ENCODE results near the gene SH3RF2. TPM values are rescaled to one million over a fixed set of nuclear protein-coding genes. Genes with fewer than 3 reads are reported as not detected.

Gene SH3RF2
- total RNA-seq, 2 experiments from 2014 or later: not detected

- Histone ChIP-seq H3K36me3 (ENCODE audit: insufficient read depth, low read length) (no peaks in the 10 kb centered on the region), H3K9me3 (ENCODE audit: low read length) (no peaks in the 10 kb centered on the region), H4K20me1 (ENCODE audit: insufficient read depth, low read length) (no peaks in the 10 kb centered on the region), H3K4me2 (ENCODE audit: low read length) (no peak overlapping the region), H2AFZ (ENCODE audit: low read length) (no peak overlapping the region), H3K4me3 (ENCODE audit: low read depth, low read length, poor library complexity, severe bottlenecking) (no peak overlapping the region), H3K4me1 (ENCODE audit: insufficient read depth, low read length, poor library complexity, severe bottlenecking) (no peaks in the 10 kb centered on the region), H3K79me2 (ENCODE audit: insufficient read depth, low read depth, low read length) (no peaks in the 10 kb centered on the region), H3K27ac (ENCODE audit: low read depth, low read length, poor library complexity, severe bottlenecking) (no peak overlapping the region), H3K9me2 (ENCODE audit: insufficient read depth, low read length) (no peaks in the 10 kb centered on the region)
- ChIA-PET POLR2A (no interaction called here), CTCF (ENCODE audit: unreplicated experiment) (no interaction called here)
- intact Hi-C loops (cut with micrococcal nuclease; ENCODE audit: unreplicated experiment): no loop called here
- no TSS peak for BruUV-seq (replicated peaks)
- DNase-seq (ENCODE audit: low spot score): no peak
- TF ChIP-seq EZH2phosphoT487 (IDR thresholded peaks at IDR 0.05; ENCODE audit: borderline replicate concordance, low read depth, low read length) (no peak), CTCF (conservative IDR thresholded peaks at IDR 0.05; ENCODE audit: low read length) (no peak)
Measured at GRCh38 chr5:146068977-146069779, 132.8 kb downstream of the SH3RF2 start.

- POLR2A ChIA-PET: no interaction called here
- BruUV-seq (replicated peaks): no TSS peak
- CTCF ChIA-PET (ENCODE audit: unreplicated experiment): no interaction called here
- H3K9me2 ChIP-seq (ENCODE audit: insufficient read depth, low read length): no peaks in the 10 kb centered on the region
- H4K20me1 ChIP-seq (ENCODE audit: insufficient read depth, low read length): no peaks in the 10 kb centered on the region
- no peak for TF ChIP-seq CTCF (conservative IDR thresholded peaks at IDR 0.05; ENCODE audit: low read length)
- no peak for TF ChIP-seq EZH2phosphoT487 (IDR thresholded peaks at IDR 0.05; ENCODE audit: borderline replicate concordance, low read depth, low read length)
- no peaks in the 10 kb centered on the region for H3K36me3 ChIP-seq (ENCODE audit: insufficient read depth, low read length)
- no peaks in the 10 kb centered on the region for H3K9me3 ChIP-seq (ENCODE audit: low read length)
- H3K4me1 ChIP-seq (ENCODE audit: insufficient read depth, low read length, poor library complexity, severe bottlenecking): no peaks in the 10 kb centered on the region
- intact Hi-C loops (cut with micrococcal nuclease; ENCODE audit: unreplicated experiment): no loop called here
- no peak overlapping the region for H3K4me2 ChIP-seq (ENCODE audit: low read length)
- DNase-seq (ENCODE audit: low spot score): no peak
- no peak overlapping the region for H3K27ac ChIP-seq (ENCODE audit: low read depth, low read length, poor library complexity, severe bottlenecking)
- no peak overlapping the region for H2AFZ ChIP-seq (ENCODE audit: low read length)
- no peaks in the 10 kb centered on the region for H3K79me2 ChIP-seq (ENCODE audit: insufficient read depth, low read depth, low read length)
- H3K4me3 ChIP-seq (ENCODE audit: low read depth, low read length, poor library complexity, severe bottlenecking): no peak overlapping the region
Measured at GRCh38 chr5:146069780-146070099, 133.4 kb downstream of the SH3RF2 start.

- ChIA-PET CTCF (ENCODE audit: unreplicated experiment) (no interaction called here), POLR2A (interaction anchor here (0.6 to 1.5 kb wide), 4 partner anchors 9 to 216 kb away, joined by 3 to 5 read pairs (median 4); no protein-coding TSS in a partner anchor)
- H3K36me3 ChIP-seq (ENCODE audit: insufficient read depth, low read length): no peaks in the 10 kb centered on the region
- H3K4me2 ChIP-seq (ENCODE audit: low read length): no peak overlapping the region
- no peaks in the 10 kb centered on the region for H4K20me1 ChIP-seq (ENCODE audit: insufficient read depth, low read length)
- no peaks in the 10 kb centered on the region for H3K79me2 ChIP-seq (ENCODE audit: insufficient read depth, low read depth, low read length)
- H3K9me3 ChIP-seq (ENCODE audit: low read length): no peaks in the 10 kb centered on the region
- no peaks in the 10 kb centered on the region for H3K9me2 ChIP-seq (ENCODE audit: insufficient read depth, low read length)
- no TSS peak for BruUV-seq (replicated peaks)
- no peak overlapping the region for H3K4me3 ChIP-seq (ENCODE audit: low read depth, low read length, poor library complexity, severe bottlenecking)
- H2AFZ ChIP-seq (ENCODE audit: low read length): no peak overlapping the region
- intact Hi-C loops (cut with micrococcal nuclease; ENCODE audit: unreplicated experiment): no loop called here
- H3K27ac ChIP-seq (ENCODE audit: low read depth, low read length, poor library complexity, severe bottlenecking): no peak overlapping the region
- H3K4me1 ChIP-seq (ENCODE audit: insufficient read depth, low read length, poor library complexity, severe bottlenecking): no peaks in the 10 kb centered on the region
- no peak for DNase-seq (ENCODE audit: low spot score)
- TF ChIP-seq CTCF (conservative IDR thresholded peaks at IDR 0.05; ENCODE audit: low read length) (no peak), EZH2phosphoT487 (IDR thresholded peaks at IDR 0.05; ENCODE audit: borderline replicate concordance, low read depth, low read length) (no peak)
Measured at GRCh38 chr5:146070746-146071145, 134.4 kb downstream of the SH3RF2 start.

Measured in OCI-LY7 (cell line).